ENCODE results near the gene CYP4F22.
"Not testable (repeated sequence)": the region's sequence is repeated elsewhere in the genome, so short reads cannot be mapped to it uniquely, and the experiment has no call there.

Gene CYP4F22

GRCh38 chr19:15479391-15480345, 28.7 kb upstream of the CYP4F22 start, which contains the start of gene PGLYRP2:
Gene PGLYRP2, minus strand, starts transcription at chr19:15479501. Its CDS starts 130 bp downstream, at chr19:15479371.
- no peak for TF ChIP-seq CTCF (IDR thresholded peaks at IDR 0.05; ENCODE audit: low read depth, low read length)
- no peak for DNase-seq (ENCODE audit: extremely low read depth, low read depth)

- DNase-seq (ENCODE audit: extremely low read depth, low read depth), result not testable (repeated sequence)
These were observed 27.3 kb upstream of the CYP4F22 start for GRCh38 chr19:15480996-15481395.

- DNase-seq (ENCODE audit: extremely low read depth, low read depth), result not testable (repeated sequence)
These were observed 22.6 kb upstream of the CYP4F22 start for GRCh38 chr19:15485768-15486167.

GRCh38 chr19:15487038-15487437, 21.3 kb upstream of the CYP4F22 start:
- no peak for TF ChIP-seq CTCF (IDR thresholded peaks at IDR 0.05; ENCODE audit: low read depth, low read length)
- DNase-seq (ENCODE audit: extremely low read depth, low read depth), result no peak

GRCh38 chr19:15488489-15489226, 19.7 kb upstream of the CYP4F22 start:
- TF ChIP-seq CTCF (IDR thresholded peaks at IDR 0.05; ENCODE audit: low read depth, low read length), result no peak
- DNase-seq (ENCODE audit: extremely low read depth, low read depth), result no peak

GRCh38 chr19:15495151-15495550, 13.2 kb upstream of the CYP4F22 start:
- DNase-seq (ENCODE audit: extremely low read depth, low read depth), result no peak
- no peak for TF ChIP-seq CTCF (IDR thresholded peaks at IDR 0.05; ENCODE audit: low read depth, low read length)

- DNase-seq (ENCODE audit: extremely low read depth, low read depth), result no peak
- no peak for TF ChIP-seq CTCF (IDR thresholded peaks at IDR 0.05; ENCODE audit: low read depth, low read length)
These were observed 10.0 kb upstream of the CYP4F22 start for GRCh38 chr19:15498156-15498858.

- no peak for TF ChIP-seq CTCF (IDR thresholded peaks at IDR 0.05; ENCODE audit: low read depth, low read length)
- DNase-seq (ENCODE audit: extremely low read depth, low read depth), result no peak
These were observed 9.4 kb upstream of the CYP4F22 start for GRCh38 chr19:15498910-15499309.
